CD4-positive, alpha-beta memory T cell (primary cell): ENCODE results near the gene GAK. TPM values are rescaled to one million over a fixed set of nuclear protein-coding genes. Genes with fewer than 3 reads are reported as not detected.
A peak's percentile ranks its signal among the peaks of the same experiment; 100 is the strongest.

Source experiments
- CTCF ChIA-PET: fragments of 350-600 bp; sonication (Branson Sonifier 250); formaldehyde crosslinking; loops from one replicate; lab custom pipeline; 2021; ENCODE audit warnings: inconsistent platforms; ENCODE audit not compliant: partially characterized antibody; lab: Charles Lee
- POLR2A ChIA-PET: fragments of 350-600 bp; sonication (Branson Sonifier 250); formaldehyde crosslinking; loops from one replicate; lab custom pipeline; 2021; ENCODE audit not compliant: partially characterized antibody; lab: Charles Lee
- DNase-seq, 5 donors: peaks; one replicate each; pipeline versions ENCODE4 v3.0.0 to v3.0.0-alpha.2; 2020 to 2022; ENCODE audit warnings: mixed read lengths in 1 of 5
- H3K27ac ChIP-seq: one replicate; pipeline ENCODE4 v1.7.0; 2013; ENCODE audit warnings: low read depth, low read length
- H3K27me3 ChIP-seq: 2 replicates; pipeline ENCODE4 v1.7.0; 2013; ENCODE audit warnings: mild to moderate bottlenecking, low read length, moderate library complexity; ENCODE audit not compliant: insufficient read depth
- H3K36me3 ChIP-seq: 2 replicates; pipeline ENCODE4 v1.7.0; 2013; ENCODE audit warnings: mild to moderate bottlenecking, low read length, moderate library complexity; ENCODE audit not compliant: insufficient read depth
- H3K4me1 ChIP-seq: 2 replicates; pipeline ENCODE4 v1.7.0; 2013; ENCODE audit warnings: mild to moderate bottlenecking, low read length, moderate library complexity; ENCODE audit not compliant: insufficient read depth
- H3K4me3 ChIP-seq, 2 donors: one replicate each; pipeline ENCODE4 v1.7.0; 2013; ENCODE audit warnings: low read length in 2 of 2, mild to moderate bottlenecking in 1 of 2
- H3K9me3 ChIP-seq, 2 donors: one replicate each; pipeline ENCODE4 v1.7.0; 2013; ENCODE audit warnings: low read length in 2 of 2, control low read depth in 1 of 2; ENCODE audit not compliant: control insufficient read depth in 1 of 2
- H3K27ac Mint-ChIP-seq, 7 donors: one replicate each; pipeline ENCODE4 v1.8.0; 2020 to 2021; ENCODE audit warnings: mixed read lengths in 7 of 7, mild to moderate bottlenecking in 6 of 7, inconsistent platforms in 3 of 7, moderate library complexity in 3 of 7
- H3K27me3 Mint-ChIP-seq, 2 donors: one replicate each; pipeline ENCODE4 v1.8.0; 2020 to 2021; ENCODE audit warnings: mixed read lengths in 2 of 2
- H3K36me3 Mint-ChIP-seq, 2 donors: one replicate each; pipeline ENCODE4 v1.8.0; 2020 to 2021; ENCODE audit warnings: mixed read lengths in 2 of 2, inconsistent platforms in 1 of 2, mild to moderate bottlenecking in 1 of 2
- H3K4me1 Mint-ChIP-seq, 4 donors: one replicate each; pipeline ENCODE4 v1.8.0; 2020 to 2021; ENCODE audit warnings: mixed read lengths in 4 of 4, mild to moderate bottlenecking in 1 of 4
- H3K4me3 Mint-ChIP-seq, 8 donors: one replicate each; pipeline ENCODE4 v1.8.0; 2020 to 2021; ENCODE audit warnings: mixed read lengths in 8 of 8, mild to moderate bottlenecking in 7 of 8, moderate library complexity in 6 of 8, inconsistent platforms in 3 of 8
- H3K9me3 Mint-ChIP-seq, 8 donors: one replicate each; pipeline ENCODE4 v1.8.0; 2020 to 2021; ENCODE audit warnings: mixed read lengths in 8 of 8, mild to moderate bottlenecking in 5 of 8, inconsistent platforms in 3 of 8, moderate library complexity in 1 of 8
- intact Hi-C: fragments of 100-400 bp; cut with micrococcal nuclease; formaldehyde crosslinking; loops from one replicate; pipeline ENCODE4 v1.15.1; 2023
- polyA plus RNA-seq, 2 donors: library from polyadenylated mRNA; unstranded; fragments of 300-500 nt; fragmentation: Illumina TruSeq; gene quantifications; one replicate each; pipeline ENCODE4 v1.2.3, GENCODE V29; 2021
- total RNA-seq, 2 experiments: library from RNA; stranded (reverse); gene quantifications; one replicate each; pipeline ENCODE4 v1.2.3, GENCODE V29; 2021

The GAK gene
- total and polyA plus RNA-seq, 4 experiments from 2014 or later: 32.5 to 188 (median 130) TPM

GRCh38 chr4:967113-968104 is 35.3 kb upstream of the GAK start:
- peaks cover 20% of the 10 kb centered on the region for H3K4me1 ChIP-seq
- Mint-ChIP-seq H3K4me3 (no peak overlapping the region), H3K27ac (no peak overlapping the region), H3K36me3 (no peaks in the 10 kb centered on the region), H3K4me1 (peaks cover 0 to 13% (median 3%) of the 10 kb centered on the region in 4 donors), H3K27me3 (no peaks in the 10 kb centered on the region), H3K9me3 (peaks cover 0 to 2% (median 0%) of the 10 kb centered on the region in 8 donors)
- no peak overlapping the region for H3K27ac ChIP-seq
- H3K36me3 ChIP-seq: peaks cover 7% of the 10 kb centered on the region
- CTCF ChIA-PET: no interaction called here
- no peak overlapping the region for H3K4me3 ChIP-seq
- no peaks in the 10 kb centered on the region for H3K9me3 ChIP-seq
- H3K27me3 ChIP-seq: no peaks in the 10 kb centered on the region
- POLR2A ChIA-PET: interaction anchor here (0.7 kb wide), 1 partner anchor 35 kb away, joined by 4 read pairs; the partner anchor contains the start of genes GAK and TMEM175
- no peak for DNase-seq
- intact Hi-C loops: no loop called here

GRCh38 chr4:966266-967112 is 34.4 kb upstream of the GAK start:
- Histone ChIP-seq H3K36me3 (peaks cover 7% of the 10 kb centered on the region), H3K27me3 (no peaks in the 10 kb centered on the region), H3K27ac (no peak overlapping the region), H3K4me3 (no peak overlapping the region), H3K4me1 (peaks cover 11% of the 10 kb centered on the region), H3K9me3 (no peaks in the 10 kb centered on the region)
- Mint-ChIP-seq H3K4me3 (no peak overlapping the region), H3K4me1 (peaks cover 0 to 13% (median 3%) of the 10 kb centered on the region in 4 donors), H3K27ac (no peak overlapping the region), H3K9me3 (peaks cover 0 to 2% (median 0%) of the 10 kb centered on the region in 8 donors), H3K27me3 (no peaks in the 10 kb centered on the region), H3K36me3 (peaks cover 0 to 4% of the 10 kb centered on the region in 2 donors)
- no peak for DNase-seq
- intact Hi-C loops: no loop called here
- CTCF ChIA-PET: no interaction called here
- POLR2A ChIA-PET: no interaction called here

GRCh38 chr4:965766-966134 is 33.6 kb upstream of the GAK start:
- H3K36me3 Mint-ChIP-seq: peaks cover 0 to 4% of the 10 kb centered on the region in 2 donors
- Histone ChIP-seq H3K4me3 (no peak overlapping the region), H3K27ac (no peak overlapping the region), H3K4me1 (peaks cover 4% of the 10 kb centered on the region), H3K36me3 (peaks cover 6% of the 10 kb centered on the region), H3K27me3 (no peaks in the 10 kb centered on the region), H3K9me3 (no peaks in the 10 kb centered on the region)
- POLR2A ChIA-PET: no interaction called here
- H3K27ac Mint-ChIP-seq: peak overlapping the region in 1 of 7 donors; percentile 79
- H3K4me1 Mint-ChIP-seq: peaks cover 0 to 6% (median 2%) of the 10 kb centered on the region in 4 donors
- intact Hi-C loops: no loop called here
- no peak for DNase-seq
- CTCF ChIA-PET: no interaction called here
- no peaks in the 10 kb centered on the region for H3K27me3 Mint-ChIP-seq
- no peak overlapping the region for H3K4me3 Mint-ChIP-seq
- peaks cover 0 to 2% (median 0%) of the 10 kb centered on the region in 8 donors for H3K9me3 Mint-ChIP-seq

- POLR2A ChIA-PET: no interaction called here
Observed at GRCh38 chr4:965048-965765, 33.1 kb upstream of the GAK start.

GRCh38 chr4:964346-965025 is 32.4 kb upstream of the GAK start:
- Histone ChIP-seq H3K4me1 (no peaks in the 10 kb centered on the region), H3K9me3 (no peaks in the 10 kb centered on the region), H3K27me3 (no peaks in the 10 kb centered on the region), H3K4me3 (no peak overlapping the region), H3K27ac (no peak overlapping the region), H3K36me3 (peaks cover 5% of the 10 kb centered on the region)
- no peak for DNase-seq
- Mint-ChIP-seq H3K4me3 (no peak overlapping the region), H3K27ac (no peak overlapping the region), H3K27me3 (no peaks in the 10 kb centered on the region), H3K4me1 (no peaks in the 10 kb centered on the region), H3K36me3 (peaks cover 0 to 4% of the 10 kb centered on the region in 2 donors), H3K9me3 (peaks cover 0 to 2% (median 0%) of the 10 kb centered on the region in 8 donors)
- CTCF ChIA-PET: no interaction called here
- POLR2A ChIA-PET: no interaction called here
- intact Hi-C loops: no loop called here

More at GRCh38 chr4:965048-965765, 33.1 kb upstream of the GAK start:
- H3K4me3 ChIP-seq: no peak overlapping the region
- Mint-ChIP-seq H3K36me3 (peaks cover 0 to 4% of the 10 kb centered on the region in 2 donors), H3K4me3 (no peak overlapping the region), H3K9me3 (peaks cover 0 to 2% (median 0%) of the 10 kb centered on the region in 8 donors), H3K27me3 (no peaks in the 10 kb centered on the region), H3K27ac (no peak overlapping the region), H3K4me1 (peaks cover 0 to under 1% (median 0%) of the 10 kb centered on the region in 4 donors)
- H3K9me3 ChIP-seq: no peaks in the 10 kb centered on the region
- intact Hi-C loops: no loop called here
- H3K36me3 ChIP-seq: peaks cover 5% of the 10 kb centered on the region
- CTCF ChIA-PET: no interaction called here
- H3K27me3 ChIP-seq: no peaks in the 10 kb centered on the region
- H3K4me1 ChIP-seq: no peaks in the 10 kb centered on the region
- H3K27ac ChIP-seq: no peak overlapping the region
- no peak for DNase-seq

- Mint-ChIP-seq H3K4me1 (no peaks in the 10 kb centered on the region), H3K27me3 (no peaks in the 10 kb centered on the region), H3K27ac (peak overlapping the region in 1 of 7 donors; percentile 38), H3K36me3 (peaks cover 0 to 9% of the 10 kb centered on the region in 2 donors), H3K4me3 (no peak overlapping the region), H3K9me3 (peaks cover 0 to 2% (median 0%) of the 10 kb centered on the region in 8 donors)
- Histone ChIP-seq H3K9me3 (no peaks in the 10 kb centered on the region), H3K4me1 (no peaks in the 10 kb centered on the region), H3K4me3 (no peak overlapping the region), H3K27ac (no peak overlapping the region), H3K27me3 (no peaks in the 10 kb centered on the region), H3K36me3 (peaks cover 5% of the 10 kb centered on the region)
- no peak for DNase-seq
- POLR2A ChIA-PET: no interaction called here
- intact Hi-C loops: no loop called here
- CTCF ChIA-PET: no interaction called here
Observed at GRCh38 chr4:963276-964225, 31.4 kb upstream of the GAK start.
